HG03558 (cell line): Measurements from ENCODE around the gene YTHDF2.

Source experiments
- ATAC-seq: cut with Tn5 transposase; IDR thresholded peaks from one replicate; pipeline ENCODE4 v1.9.1; 2021; ENCODE audit warnings: moderate number of reproducible peaks; ENCODE audit not compliant: unreplicated experiment; ENCODE audit errors: extremely low read depth

YTHDF2 gene

GRCh38 chr1:28796352-28797211, 59.8 kb downstream of the YTHDF2 start:
- ATAC-seq: no peak

GRCh38 chr1:28800324-28800723, 63.6 kb downstream of the YTHDF2 start:
- ATAC-seq: no peak

GRCh38 chr1:28801461-28801860, 64.7 kb downstream of the YTHDF2 start:
- ATAC-seq: no peak

DNA sequence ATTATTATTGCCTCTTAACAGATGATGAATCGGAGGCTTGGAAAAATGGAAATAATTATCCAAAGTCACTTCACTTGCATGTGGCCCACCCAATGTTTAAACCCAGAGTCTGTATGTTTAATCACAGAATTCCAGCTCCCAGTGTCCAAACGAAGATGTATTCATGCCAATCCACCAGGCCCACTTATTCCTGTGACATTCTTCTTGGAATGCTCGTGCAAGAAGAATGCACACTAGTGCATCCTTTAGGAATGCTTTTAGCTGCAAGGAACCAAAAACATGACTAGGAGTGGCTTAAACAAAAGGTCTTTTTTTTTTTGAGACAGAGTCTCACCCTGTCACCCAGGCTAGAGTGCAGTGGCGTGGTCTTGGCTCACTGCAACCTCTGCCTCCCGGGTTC, 66.3 kb downstream of the YTHDF2 start:
- no peak for ATAC-seq

- ATAC-seq: no peak
Observed at GRCh38 chr1:28803662-28804061, 66.9 kb downstream of the YTHDF2 start.

DNA sequence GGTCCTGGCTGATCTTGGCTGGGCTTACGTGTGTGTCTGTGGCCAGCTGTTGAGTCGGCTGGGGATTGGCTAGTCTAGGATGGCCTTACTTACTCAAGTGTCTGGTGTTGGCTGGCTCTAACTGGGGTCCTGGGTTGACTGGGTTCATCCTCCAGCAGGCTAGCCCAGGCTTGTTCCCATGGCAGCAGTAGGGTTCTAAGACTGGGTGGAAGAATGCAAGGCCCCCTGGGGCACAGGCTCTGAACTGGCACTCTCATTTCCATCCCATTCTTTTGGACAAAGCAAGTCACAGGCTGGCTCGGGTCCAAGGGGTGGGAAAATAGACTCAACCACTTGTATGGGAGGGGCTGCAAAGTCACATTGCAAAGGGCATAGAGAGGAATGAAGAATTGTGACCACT, 67.3 kb downstream of the YTHDF2 start:
- no peak for ATAC-seq

GRCh38 chr1:28807046-28807445, 70.3 kb downstream of the YTHDF2 start:
- no peak for ATAC-seq

- no peak for ATAC-seq
Observed at GRCh38 chr1:28807986-28808385, 71.2 kb downstream of the YTHDF2 start.

DNA sequence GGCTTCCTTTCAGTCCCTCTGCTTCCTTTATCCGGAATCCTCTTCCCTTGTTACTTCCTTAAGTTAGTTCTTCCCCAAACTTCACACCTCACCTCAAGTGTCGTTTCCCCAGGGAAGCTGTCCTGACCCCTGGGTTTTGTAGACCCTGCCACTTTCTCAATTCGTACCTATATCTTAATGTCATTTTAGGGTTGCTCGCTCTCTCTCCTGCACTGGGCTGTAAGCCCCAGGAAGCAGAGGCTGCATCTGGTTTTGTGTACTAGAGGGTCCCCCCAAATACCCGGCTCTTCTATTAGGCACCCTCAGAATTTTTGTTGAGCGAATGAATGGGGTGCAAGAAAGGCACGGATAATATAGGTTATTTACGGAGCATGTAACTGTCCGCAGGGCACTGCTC, 74.6 kb downstream of the YTHDF2 start:
- no peak for ATAC-seq

DNA sequence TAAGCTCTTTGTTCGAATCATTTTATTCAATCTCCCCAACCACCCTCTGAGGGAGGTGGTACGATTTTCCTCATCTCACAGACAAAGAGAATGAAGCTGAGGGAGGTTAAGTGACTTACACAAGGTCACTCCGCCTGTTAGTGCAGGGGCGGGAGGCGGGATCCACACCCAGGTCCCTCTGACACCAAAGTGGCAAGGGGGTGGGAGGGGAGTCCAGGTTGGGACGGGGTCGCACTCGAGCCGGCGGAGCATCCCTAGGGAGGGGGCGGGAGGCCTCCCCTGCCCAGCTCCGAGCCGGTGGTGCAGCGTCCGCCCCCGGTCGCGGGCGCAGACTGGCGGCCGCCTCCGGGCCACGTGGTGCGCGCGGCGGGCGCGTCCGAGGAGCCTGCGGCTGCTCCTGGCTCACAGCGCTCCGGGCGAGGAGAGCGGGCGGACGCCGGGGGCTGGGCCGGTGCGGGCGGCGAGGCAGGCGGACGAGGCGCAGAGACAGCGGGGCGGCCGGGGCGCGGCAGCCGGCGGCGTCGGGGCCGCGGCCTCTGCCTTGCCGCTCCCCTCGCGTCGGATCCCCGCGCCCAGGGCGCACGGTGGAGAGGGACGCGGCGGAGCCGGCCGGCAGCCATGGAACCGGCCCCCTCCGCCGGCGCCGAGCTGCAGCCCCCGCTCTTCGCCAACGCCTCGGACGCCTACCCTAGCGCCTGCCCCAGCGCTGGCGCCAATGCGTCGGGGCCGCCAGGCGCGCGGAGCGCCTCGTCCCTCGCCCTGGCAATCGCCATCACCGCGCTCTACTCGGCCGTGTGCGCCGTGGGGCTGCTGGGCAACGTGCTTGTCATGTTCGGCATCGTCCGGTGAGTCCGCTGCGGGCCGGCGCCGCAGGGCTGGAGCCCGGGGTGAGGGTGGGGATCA, 75.3 kb downstream of the YTHDF2 start, which contains the start of gene OPRD1:
TSS of gene OPRD1 (plus strand) at position 405 of the 903 bp plus-strand sequence. CDS start at position 619, 214 bp downstream.
- ATAC-seq: no peak

DNA sequence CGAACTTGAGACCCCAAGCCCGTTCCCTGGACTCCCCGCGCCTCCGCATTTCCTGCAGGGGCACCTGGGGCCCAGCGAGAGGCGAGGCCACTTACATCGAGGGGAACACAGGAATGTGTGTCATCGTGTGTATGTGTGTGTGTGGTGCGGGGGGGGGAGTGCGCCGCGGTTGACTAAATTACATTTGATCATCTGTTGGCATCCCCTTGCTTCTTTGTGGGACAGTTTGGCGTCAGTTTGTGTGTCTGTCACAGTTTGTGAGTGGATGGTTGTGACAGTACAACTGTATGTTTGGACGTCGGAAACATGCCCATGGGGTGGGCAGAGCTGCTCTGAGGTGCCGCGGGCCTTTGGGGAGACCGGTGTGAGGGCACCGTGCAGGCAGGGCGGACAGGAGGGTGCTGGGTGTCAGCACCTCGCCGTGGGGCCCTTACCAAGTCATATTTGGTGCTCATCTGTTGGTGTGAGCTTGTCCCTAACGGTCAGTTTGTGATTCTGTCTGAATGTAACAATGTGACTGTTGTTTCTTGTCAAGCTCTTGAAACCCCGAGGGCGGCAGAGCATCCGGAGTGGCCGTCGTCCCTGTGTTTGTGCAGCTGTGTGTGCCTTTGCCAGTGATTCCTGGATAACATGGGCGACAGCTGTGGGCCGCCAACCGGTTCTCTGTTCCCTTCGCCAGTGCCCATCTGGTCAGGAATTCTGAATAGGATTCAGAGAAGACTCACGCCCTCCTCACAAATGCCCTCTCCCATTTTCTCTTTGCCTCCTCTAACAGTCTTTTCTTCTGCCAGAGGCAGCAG, 76.1 kb downstream of the YTHDF2 start:
- no peak for ATAC-seq

DNA sequence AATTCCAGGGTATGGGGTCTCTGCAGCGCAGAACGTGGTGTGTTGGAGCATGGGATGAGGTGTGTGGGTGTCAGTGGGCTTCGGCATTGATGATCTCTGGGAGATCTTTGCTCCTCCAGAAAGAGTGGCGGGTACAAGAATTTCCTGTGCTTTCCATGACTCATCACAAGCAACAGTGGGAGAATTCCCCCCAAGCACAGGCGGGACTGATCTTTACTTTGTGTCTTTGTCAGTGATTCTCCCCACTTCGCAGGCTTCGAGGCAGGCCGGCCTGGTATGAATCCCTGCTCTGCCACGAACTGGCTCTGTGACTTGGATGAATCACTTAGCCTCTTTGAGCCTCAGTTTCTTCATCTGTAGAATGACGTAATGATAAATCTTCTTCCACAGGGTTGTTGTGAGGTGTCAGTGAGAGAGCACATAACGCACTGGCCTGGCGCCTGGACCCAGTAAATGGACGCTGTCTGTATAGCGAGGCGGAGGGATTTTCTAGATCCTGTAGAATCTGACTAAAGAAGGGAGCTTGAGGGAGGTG, 77.3 kb downstream of the YTHDF2 start:
- no peak for ATAC-seq

- no peak for ATAC-seq
Observed at GRCh38 chr1:28815533-28816185, 78.9 kb downstream of the YTHDF2 start.

DNA sequence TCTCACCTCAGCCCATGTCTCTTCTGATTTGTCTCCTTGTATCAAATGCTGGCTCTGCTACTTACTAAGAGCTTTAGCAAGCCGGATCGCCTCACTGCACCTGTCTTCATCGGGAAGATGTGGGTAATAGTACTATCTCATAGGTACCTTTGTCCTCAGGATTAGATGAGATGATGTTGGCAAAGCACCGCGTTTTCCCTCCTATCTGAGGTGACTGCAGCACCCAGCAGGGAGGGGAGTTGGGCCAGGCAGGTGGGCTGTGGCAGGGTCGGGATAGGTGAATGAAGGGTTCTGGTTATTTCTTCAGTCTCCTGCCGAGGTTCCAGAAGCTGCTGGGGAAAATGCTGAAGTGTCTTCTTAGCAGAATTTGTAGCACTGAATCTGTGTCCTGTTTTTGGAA, 80.4 kb downstream of the YTHDF2 start:
- no peak for ATAC-seq

DNA sequence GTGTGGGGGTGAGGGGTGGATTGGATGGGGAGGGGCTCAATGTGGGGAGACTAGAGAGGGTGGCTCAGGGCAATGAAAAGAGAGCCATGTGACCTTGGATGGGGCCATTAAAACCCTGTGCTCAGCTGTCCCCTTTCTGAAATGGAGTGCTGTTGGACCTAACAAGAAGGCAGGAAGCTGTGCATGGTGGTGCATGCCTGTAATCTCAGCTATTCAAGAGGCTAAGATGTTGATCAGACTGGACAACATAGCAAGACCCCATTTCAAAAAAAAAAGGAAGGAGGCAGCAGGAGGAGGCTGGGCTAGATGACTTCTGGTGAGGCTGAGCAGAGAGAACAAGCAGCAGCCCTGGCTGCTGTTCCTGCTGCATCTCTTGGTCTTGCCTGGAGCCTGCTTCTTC, 82.3 kb downstream of the YTHDF2 start:
- ATAC-seq: no peak
